PC-9 (cell line): ENCODE measurements around the gene KCNJ12. TPM values are rescaled to one million over a fixed set of nuclear protein-coding genes. Genes with fewer than 3 reads are reported as not detected.

Experiments used
- BruUV-seq: library from RNA; stranded (reverse); fragments of 400-500 nt; replicated peaks from 2 replicates; lab custom pipeline; 2021; lab: Mats Ljungman, UMichigan
- CTCF ChIA-PET: fragments of 300-600 bp; sonication (Branson Sonifier 250); formaldehyde crosslinking; loops from one replicate; lab custom pipeline; 2022; ENCODE audit warnings: antibody characterized with exemption; lab: Charles Lee
- POLR2A ChIA-PET: fragments of 300-600 bp; sonication (Branson Sonifier 250); formaldehyde crosslinking; loops from one replicate; lab custom pipeline; 2022; ENCODE audit warnings: antibody characterized with exemption; ENCODE audit not compliant: unreplicated experiment; lab: Charles Lee
- DNase-seq, 2 experiments: peaks; one replicate each; pipeline versions ENCODE4 v3.0.0 to v3.0.0-alpha.2; 2015 to 2022; ENCODE audit warnings: mixed read lengths in 1 of 2
- H2AFZ ChIP-seq: fragments of 200-600 bp; sonication (generic); 2 replicates; pipeline ENCODE4 v1.8.1; 2017; ENCODE audit warnings: antibody characterized with exemption
- H3F3A ChIP-seq: fragments of 200-600 bp; sonication (generic); 2 replicates; pipeline ENCODE4 v1.8.1; 2017; ENCODE audit warnings: antibody characterized with exemption, mild to moderate bottlenecking, low read depth; ENCODE audit not compliant: insufficient read depth
- H3K27ac ChIP-seq: fragments of 200-600 bp; sonication (generic); 2 replicates; pipeline ENCODE4 v1.6.1; 2016; ENCODE audit warnings: mixed run types
- H3K27me3 ChIP-seq: fragments of 200-600 bp; sonication (generic); 2 replicates; pipeline ENCODE4 v1.6.1; 2016; ENCODE audit warnings: low read depth, mixed run types; ENCODE audit not compliant: insufficient read depth
- H3K36me3 ChIP-seq: fragments of 200-600 bp; sonication (generic); 2 replicates; pipeline ENCODE4 v1.6.1; 2016; ENCODE audit warnings: low read depth, mixed run types
- H3K4me1 ChIP-seq: fragments of 200-600 bp; sonication (generic); replicated peaks from 2 replicates; pipeline ENCODE4 v1.6.1; 2016; ENCODE audit warnings: mixed run types; ENCODE audit not compliant: insufficient read depth
- H3K4me2 ChIP-seq: fragments of 200-600 bp; sonication (generic); 2 replicates; pipeline ENCODE4 v1.6.1; 2017; ENCODE audit warnings: mixed run types
- H3K4me3 ChIP-seq: fragments of 200-600 bp; sonication (generic); 2 replicates; pipeline ENCODE4 v1.6.1; 2016; ENCODE audit warnings: mixed run types
- H3K79me2 ChIP-seq: fragments of 200-600 bp; sonication (generic); 2 replicates; pipeline ENCODE4 v1.6.1; 2017; ENCODE audit warnings: low read depth, mixed run types
- H3K9me2 ChIP-seq: fragments of 200-600 bp; sonication (generic); 2 replicates; pipeline ENCODE4 v1.8.1; 2017; ENCODE audit warnings: mild to moderate bottlenecking; ENCODE audit not compliant: insufficient read depth
- H3K9me3 ChIP-seq: fragments of 200-600 bp; sonication (generic); 2 replicates; pipeline ENCODE4 v1.8.1; 2016; ENCODE audit warnings: low read depth; ENCODE audit not compliant: insufficient read depth
- H4K20me1 ChIP-seq: fragments of 200-600 bp; sonication (generic); 2 replicates; pipeline ENCODE4 v1.8.1; 2017; ENCODE audit not compliant: insufficient read depth
- EZH2 ChIP-seq: fragments of 200-600 bp; sonication (generic); IDR thresholded peaks from 2 replicates; pipeline ENCODE4 v1.8.0; 2017; ENCODE audit warnings: antibody characterized with exemption, low read depth
- intact Hi-C: fragments of 100-400 bp; cut with micrococcal nuclease; formaldehyde crosslinking; loops from one replicate; pipeline ENCODE4 v1.10.0; 2022; ENCODE audit not compliant: unreplicated experiment
- total RNA-seq: library from RNA; stranded (reverse); gene quantifications from 2 replicates; pipeline ENCODE4 v1.2.3, GENCODE V29; 2021
- TF ChIP-seq, protein P1 (sequence below): fragments of 200-600 bp; sonication (generic); conservative IDR thresholded peaks from 2 replicates; pipeline ENCODE4 v1.6.1; 2017; ENCODE audit warnings: mixed run types, antibody characterized with exemption, mild to moderate bottlenecking, moderate library complexity

The KCNJ12 gene
- total RNA-seq, 1 experiment from 2014 or later = 1.1 TPM

- POLR2A ChIA-PET = no interaction called here
- BruUV-seq = no TSS peak
- intact Hi-C loops = no loop called here
These were observed 11.1 kb upstream of the KCNJ12 start for GRCh38 chr17:21365016-21365415.

DNA sequence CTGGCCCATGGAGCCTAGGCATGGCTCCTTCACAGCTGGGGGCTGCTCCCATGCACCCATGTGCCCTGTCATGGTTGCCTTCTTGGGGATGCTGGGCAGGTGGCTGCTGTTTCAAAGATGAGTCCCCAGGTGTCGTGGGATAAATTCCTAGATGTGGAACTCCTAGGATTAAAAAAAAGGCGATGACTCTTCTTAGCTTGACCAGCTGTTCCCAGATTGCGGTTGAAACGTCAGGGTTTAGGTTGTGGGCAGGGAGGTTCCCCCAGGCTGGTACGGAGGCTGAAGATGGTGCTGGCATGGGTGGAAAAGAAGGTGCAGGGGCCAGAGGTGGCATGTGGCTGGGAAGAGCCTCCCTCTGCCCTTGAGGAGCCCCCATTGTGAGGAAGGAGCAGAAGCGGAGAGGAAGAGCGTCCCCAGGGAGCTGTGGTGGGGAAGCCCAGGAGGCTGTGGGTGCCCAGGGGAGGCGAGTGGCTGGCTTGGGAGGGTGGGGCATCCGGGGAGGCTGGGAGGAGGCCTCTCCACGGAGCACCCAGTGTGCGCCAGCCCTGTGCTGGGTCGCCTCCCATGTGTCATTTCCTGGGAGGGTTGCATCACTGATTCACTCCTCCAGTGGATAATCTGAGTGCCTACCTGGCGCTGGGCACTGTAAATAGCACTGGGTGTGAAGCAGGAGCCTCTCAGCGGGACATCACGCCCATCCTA, 7.5 kb upstream of the KCNJ12 start:
- Histone ChIP-seq H3F3A (no peaks in the 10 kb centered on the region), H3K79me2 (no peaks in the 10 kb centered on the region), H3K4me1 (0 out of 2 replicates have a peak, but pooled peaks cover 12% of the 10 kb centered on the region), H3K4me3 (no peak overlapping the region), H3K9me3 (no peaks in the 10 kb centered on the region), H2AFZ (no peak overlapping the region), H3K27me3 (no peaks in the 10 kb centered on the region), H3K36me3 (no peaks in the 10 kb centered on the region), H4K20me1 (no peaks in the 10 kb centered on the region), H3K4me2 (no peak overlapping the region; the same call in 1 of the 2 replicates), H3K27ac (no peak overlapping the region), H3K9me2 (no peaks in the 10 kb centered on the region)
- no TSS peak for BruUV-seq
- no peak for DNase-seq
- intact Hi-C loops = no loop called here
- ChIA-PET POLR2A (no interaction called here), CTCF (no interaction called here)
- TF ChIP-seq EZH2 = no peak
- TF ChIP-seq, protein P1, sequence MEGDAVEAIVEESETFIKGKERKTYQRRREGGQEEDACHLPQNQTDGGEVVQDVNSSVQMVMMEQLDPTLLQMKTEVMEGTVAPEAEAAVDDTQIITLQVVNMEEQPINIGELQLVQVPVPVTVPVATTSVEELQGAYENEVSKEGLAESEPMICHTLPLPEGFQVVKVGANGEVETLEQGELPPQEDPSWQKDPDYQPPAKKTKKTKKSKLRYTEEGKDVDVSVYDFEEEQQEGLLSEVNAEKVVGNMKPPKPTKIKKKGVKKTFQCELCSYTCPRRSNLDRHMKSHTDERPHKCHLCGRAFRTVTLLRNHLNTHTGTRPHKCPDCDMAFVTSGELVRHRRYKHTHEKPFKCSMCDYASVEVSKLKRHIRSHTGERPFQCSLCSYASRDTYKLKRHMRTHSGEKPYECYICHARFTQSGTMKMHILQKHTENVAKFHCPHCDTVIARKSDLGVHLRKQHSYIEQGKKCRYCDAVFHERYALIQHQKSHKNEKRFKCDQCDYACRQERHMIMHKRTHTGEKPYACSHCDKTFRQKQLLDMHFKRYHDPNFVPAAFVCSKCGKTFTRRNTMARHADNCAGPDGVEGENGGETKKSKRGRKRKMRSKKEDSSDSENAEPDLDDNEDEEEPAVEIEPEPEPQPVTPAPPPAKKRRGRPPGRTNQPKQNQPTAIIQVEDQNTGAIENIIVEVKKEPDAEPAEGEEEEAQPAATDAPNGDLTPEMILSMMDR = no peak

More at GRCh38 chr17:21365016-21365415, 11.1 kb upstream of the KCNJ12 start:
- Histone ChIP-seq H2AFZ (no peak overlapping the region), H3K4me2 (no peak overlapping the region), H3K4me3 (no peak overlapping the region), H3K27ac (no peak overlapping the region), H3F3A (no peaks in the 10 kb centered on the region), H3K36me3 (no peaks in the 10 kb centered on the region), H3K27me3 (no peaks in the 10 kb centered on the region), H3K9me3 (no peaks in the 10 kb centered on the region), H3K4me1 (0 out of 2 replicates have a peak, but pooled peaks cover 12% of the 10 kb centered on the region), H4K20me1 (no peaks in the 10 kb centered on the region), H3K79me2 (no peaks in the 10 kb centered on the region), H3K9me2 (no peaks in the 10 kb centered on the region)
- DNase-seq = no peak
- no peak for TF ChIP-seq EZH2
- TF ChIP-seq, protein P1 = no peak
- CTCF ChIA-PET = no interaction called here

DNA sequence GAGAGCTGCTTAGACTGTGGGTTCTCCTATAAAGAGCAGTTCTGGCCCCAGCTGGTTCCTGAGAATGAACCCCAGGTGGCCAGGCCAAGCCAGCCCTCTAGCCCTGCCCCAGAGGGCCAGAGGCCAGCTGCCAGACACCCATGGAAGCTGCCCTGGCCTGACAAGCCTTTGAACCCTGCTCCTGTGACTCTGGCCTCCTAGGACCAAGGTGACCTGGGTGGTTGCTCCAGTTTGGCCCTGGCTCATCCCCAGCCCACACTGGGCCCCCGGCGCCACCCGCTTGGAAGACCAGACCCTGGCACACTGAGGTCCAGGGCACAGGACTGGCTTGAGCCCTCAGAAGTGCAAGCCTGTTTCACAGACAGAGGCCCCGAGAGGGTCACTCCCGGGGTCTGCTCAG, 6.8 kb upstream of the KCNJ12 start:
- H3K9me3 ChIP-seq = no peaks in the 10 kb centered on the region
- H3K4me2 ChIP-seq = no peak overlapping the region
- no peak overlapping the region for H3K4me3 ChIP-seq
- H3K27me3 ChIP-seq = no peaks in the 10 kb centered on the region
- no peaks in the 10 kb centered on the region for H3K36me3 ChIP-seq
- no peaks in the 10 kb centered on the region for H3K79me2 ChIP-seq
- POLR2A ChIA-PET = no interaction called here
- TF ChIP-seq, protein P1 = no peak
- no peak for TF ChIP-seq EZH2
- no peak overlapping the region for H3K27ac ChIP-seq
- intact Hi-C loops = no loop called here
- H3F3A ChIP-seq = no peaks in the 10 kb centered on the region
- H2AFZ ChIP-seq = no peak overlapping the region
- H4K20me1 ChIP-seq = no peaks in the 10 kb centered on the region
- CTCF ChIA-PET = no interaction called here
- no peaks in the 10 kb centered on the region for H3K9me2 ChIP-seq
- DNase-seq = no peak
- no TSS peak for BruUV-seq
- 0 out of 2 replicates have a peak, but pooled peaks cover 12% of the 10 kb centered on the region for H3K4me1 ChIP-seq
